Measurements from ENCODE around the gene SULT1C2.
"Not testable (repeated sequence)": the region's sequence is repeated elsewhere in the genome, so short reads cannot be mapped to it uniquely, and the experiment has no call there.

SULT1C2 gene

GRCh38 chr2:108271691-108272253, 16.9 kb upstream of the SULT1C2 start:
- H3K36me3 Mint-ChIP-seq (ENCODE audit: low read depth), result no peaks in the 10 kb centered on the region
- no peaks in the 10 kb centered on the region for H3K9me3 Mint-ChIP-seq
- H3K4me3 Mint-ChIP-seq, result no peak overlapping the region
- no peaks in the 10 kb centered on the region for H3K27me3 Mint-ChIP-seq (ENCODE audit: low read depth)
- no peaks in the 10 kb centered on the region for H3K4me1 Mint-ChIP-seq (ENCODE audit: low read depth)
- no peak overlapping the region for H3K27ac Mint-ChIP-seq

- Mint-ChIP-seq H3K9me3 (no peaks in the 10 kb centered on the region), H3K36me3 (ENCODE audit: low read depth) (no peaks in the 10 kb centered on the region), H3K27ac (no peak overlapping the region), H3K4me3 (no peak overlapping the region), H3K4me1 (ENCODE audit: low read depth) (no peaks in the 10 kb centered on the region), H3K27me3 (ENCODE audit: low read depth) (peaks cover 4% of the 10 kb centered on the region)
Measured at GRCh38 chr2:108278631-108279030, 10.1 kb upstream of the SULT1C2 start.

- H3K27ac Mint-ChIP-seq, result no peak overlapping the region
- no peaks in the 10 kb centered on the region for H3K36me3 Mint-ChIP-seq (ENCODE audit: low read depth)
- no peaks in the 10 kb centered on the region for H3K4me1 Mint-ChIP-seq (ENCODE audit: low read depth)
- H3K27me3 Mint-ChIP-seq (ENCODE audit: low read depth), result peaks cover 4% of the 10 kb centered on the region
- no peaks in the 10 kb centered on the region for H3K9me3 Mint-ChIP-seq
- H3K4me3 Mint-ChIP-seq, result no peak overlapping the region
Measured at GRCh38 chr2:108279468-108279867, 9.2 kb upstream of the SULT1C2 start.

GRCh38 chr2:108280466-108280865, 8.2 kb upstream of the SULT1C2 start:
- H3K36me3 Mint-ChIP-seq (ENCODE audit: low read depth), result no peaks in the 10 kb centered on the region
- no peaks in the 10 kb centered on the region for H3K4me1 Mint-ChIP-seq (ENCODE audit: low read depth)
- H3K27ac Mint-ChIP-seq, result no peak overlapping the region
- H3K9me3 Mint-ChIP-seq, result peaks cover 8% of the 10 kb centered on the region
- H3K27me3 Mint-ChIP-seq (ENCODE audit: low read depth), result peaks cover 4% of the 10 kb centered on the region
- no peak overlapping the region for H3K4me3 Mint-ChIP-seq

- not testable (repeated sequence) for H3K36me3 Mint-ChIP-seq (ENCODE audit: low read depth); H3K9me3 Mint-ChIP-seq; H3K27me3 Mint-ChIP-seq (ENCODE audit: low read depth); H3K4me1 Mint-ChIP-seq (ENCODE audit: low read depth); H3K27ac Mint-ChIP-seq; H3K4me3 Mint-ChIP-seq
Measured at GRCh38 chr2:108284566-108284965, 4.1 kb upstream of the SULT1C2 start.

GRCh38 chr2:108285616-108286015, 3.1 kb upstream of the SULT1C2 start:
- Mint-ChIP-seq H3K9me3 (peaks cover 8% of the 10 kb centered on the region), H3K27me3 (ENCODE audit: low read depth) (peaks cover 8% of the 10 kb centered on the region), H3K4me3 (no peak overlapping the region), H3K27ac (no peak overlapping the region), H3K4me1 (ENCODE audit: low read depth) (no peaks in the 10 kb centered on the region), H3K36me3 (ENCODE audit: low read depth) (no peaks in the 10 kb centered on the region)

GRCh38 chr2:108287169-108287568, 1.5 kb upstream of the SULT1C2 start:
- Mint-ChIP-seq H3K27ac (no peak overlapping the region), H3K27me3 (ENCODE audit: low read depth) (peaks cover 8% of the 10 kb centered on the region), H3K4me1 (ENCODE audit: low read depth) (no peaks in the 10 kb centered on the region), H3K4me3 (no peak overlapping the region), H3K36me3 (ENCODE audit: low read depth) (no peaks in the 10 kb centered on the region), H3K9me3 (peaks cover 8% of the 10 kb centered on the region)

- Mint-ChIP-seq H3K36me3 (ENCODE audit: low read depth) (no peaks in the 10 kb centered on the region), H3K4me3 (no peak overlapping the region), H3K4me1 (ENCODE audit: low read depth) (no peaks in the 10 kb centered on the region), H3K27me3 (ENCODE audit: low read depth) (no peaks in the 10 kb centered on the region), H3K27ac (no peak overlapping the region), H3K9me3 (no peaks in the 10 kb centered on the region)
Measured at GRCh38 chr2:108293850-108294249, 5.2 kb downstream of the SULT1C2 start.

- Mint-ChIP-seq H3K27ac (no peak overlapping the region), H3K4me3 (no peak overlapping the region), H3K27me3 (ENCODE audit: low read depth) (no peaks in the 10 kb centered on the region), H3K4me1 (ENCODE audit: low read depth) (no peaks in the 10 kb centered on the region), H3K36me3 (ENCODE audit: low read depth) (no peaks in the 10 kb centered on the region), H3K9me3 (no peaks in the 10 kb centered on the region)
Measured at GRCh38 chr2:108297436-108298141, 8.9 kb downstream of the SULT1C2 start.

- H3K36me3 Mint-ChIP-seq (ENCODE audit: low read depth), result no peaks in the 10 kb centered on the region
Measured at GRCh38 chr2:108301558-108301957, 12.9 kb downstream of the SULT1C2 start.

GRCh38 chr2:108304975-108305374, 16.3 kb downstream of the SULT1C2 start:
- H3K9me3 Mint-ChIP-seq, result no peaks in the 10 kb centered on the region
- H3K27ac Mint-ChIP-seq, result no peak overlapping the region
- H3K4me1 Mint-ChIP-seq (ENCODE audit: low read depth), result peaks cover 3% of the 10 kb centered on the region
- H3K27me3 Mint-ChIP-seq (ENCODE audit: low read depth), result no peaks in the 10 kb centered on the region
- H3K36me3 Mint-ChIP-seq (ENCODE audit: low read depth), result no peaks in the 10 kb centered on the region
- no peak overlapping the region for H3K4me3 Mint-ChIP-seq

More at GRCh38 chr2:108301558-108301957, 12.9 kb downstream of the SULT1C2 start:
- Mint-ChIP-seq H3K4me1 (ENCODE audit: low read depth) (peaks cover 3% of the 10 kb centered on the region), H3K4me3 (no peak overlapping the region), H3K27ac (no peak overlapping the region), H3K9me3 (no peaks in the 10 kb centered on the region), H3K27me3 (ENCODE audit: low read depth) (no peaks in the 10 kb centered on the region)

GRCh38 chr2:108305901-108306300, 17.2 kb downstream of the SULT1C2 start:
- Mint-ChIP-seq H3K4me1 (ENCODE audit: low read depth) (peaks cover 3% of the 10 kb centered on the region), H3K9me3 (no peaks in the 10 kb centered on the region), H3K4me3 (no peak overlapping the region), H3K27ac (no peak overlapping the region), H3K27me3 (ENCODE audit: low read depth) (no peaks in the 10 kb centered on the region), H3K36me3 (ENCODE audit: low read depth) (no peaks in the 10 kb centered on the region)

- no peaks in the 10 kb centered on the region for H3K9me3 Mint-ChIP-seq
- H3K4me1 Mint-ChIP-seq (ENCODE audit: low read depth), result peaks cover 3% of the 10 kb centered on the region
- no peaks in the 10 kb centered on the region for H3K36me3 Mint-ChIP-seq (ENCODE audit: low read depth)
- no peak overlapping the region for H3K4me3 Mint-ChIP-seq
- H3K27ac Mint-ChIP-seq, result no peak overlapping the region
- peaks cover 3% of the 10 kb centered on the region for H3K27me3 Mint-ChIP-seq (ENCODE audit: low read depth)
Measured at GRCh38 chr2:108309903-108310302, 21.2 kb downstream of the SULT1C2 start.

GRCh38 chr2:108314586-108315296, 26.0 kb downstream of the SULT1C2 start:
- no peak overlapping the region for H3K4me3 Mint-ChIP-seq

GRCh38 chr2:108315444-108315934, 26.8 kb downstream of the SULT1C2 start:
- Mint-ChIP-seq H3K27me3 (ENCODE audit: low read depth) (peaks cover 3% of the 10 kb centered on the region), H3K4me1 (ENCODE audit: low read depth) (no peaks in the 10 kb centered on the region), H3K27ac (no peak overlapping the region), H3K4me3 (no peak overlapping the region), H3K9me3 (no peaks in the 10 kb centered on the region), H3K36me3 (ENCODE audit: low read depth) (no peaks in the 10 kb centered on the region)

More at GRCh38 chr2:108314586-108315296, 26.0 kb downstream of the SULT1C2 start:
- Mint-ChIP-seq H3K4me1 (ENCODE audit: low read depth) (no peaks in the 10 kb centered on the region), H3K36me3 (ENCODE audit: low read depth) (no peaks in the 10 kb centered on the region), H3K9me3 (no peaks in the 10 kb centered on the region), H3K27me3 (ENCODE audit: low read depth) (peaks cover 3% of the 10 kb centered on the region), H3K27ac (no peak overlapping the region)

All from T-helper 1 cell treated with Interleukin-12 subunit alpha and Interleukin-12 subunit beta and Interleukin-4 antibody, amounts not matched to agents 30 μg/mL and 1 μg/mL, for 36 hours (primary cell).